AG04449 (cell line): Measurements from ENCODE around the gene TMEM63A.

Source experiments
- CTCF ChIA-PET: fragments of 350-600 bp; formaldehyde crosslinking; extraction: SDS; loops from one replicate; lab custom pipeline; 2021; ENCODE audit warnings: antibody characterized with exemption; lab: Yijun Ruan, JAX
- POLR2A ChIA-PET: fragments of 400-600, 350-600 bp; formaldehyde crosslinking; extraction: SDS; loops from one replicate; lab custom pipeline; 2020; ENCODE audit warnings: antibody characterized with exemption, inconsistent platforms; lab: Yijun Ruan, JAX
- DNase-seq: peaks from one replicate; pipeline ENCODE4 v3.0.0-alpha.2; 2010; ENCODE audit warnings: low read depth, low spot score
- H3K4me3 ChIP-seq: 2 replicates; pipeline ENCODE4 v1.5.1; 2011; ENCODE audit warnings: low read depth, mild to moderate bottlenecking, control low read depth, low read length
- TF ChIP-seq, protein P1 (sequence below): IDR thresholded peaks from one replicate; pipeline ENCODE4 v1.5.1; 2011; ENCODE audit warnings: mild to moderate bottlenecking, moderate library complexity, low read length, control low read depth, inconsistent platforms; ENCODE audit not compliant: insufficient read depth; ENCODE audit errors: missing control alignments

The TMEM63A gene

DNA sequence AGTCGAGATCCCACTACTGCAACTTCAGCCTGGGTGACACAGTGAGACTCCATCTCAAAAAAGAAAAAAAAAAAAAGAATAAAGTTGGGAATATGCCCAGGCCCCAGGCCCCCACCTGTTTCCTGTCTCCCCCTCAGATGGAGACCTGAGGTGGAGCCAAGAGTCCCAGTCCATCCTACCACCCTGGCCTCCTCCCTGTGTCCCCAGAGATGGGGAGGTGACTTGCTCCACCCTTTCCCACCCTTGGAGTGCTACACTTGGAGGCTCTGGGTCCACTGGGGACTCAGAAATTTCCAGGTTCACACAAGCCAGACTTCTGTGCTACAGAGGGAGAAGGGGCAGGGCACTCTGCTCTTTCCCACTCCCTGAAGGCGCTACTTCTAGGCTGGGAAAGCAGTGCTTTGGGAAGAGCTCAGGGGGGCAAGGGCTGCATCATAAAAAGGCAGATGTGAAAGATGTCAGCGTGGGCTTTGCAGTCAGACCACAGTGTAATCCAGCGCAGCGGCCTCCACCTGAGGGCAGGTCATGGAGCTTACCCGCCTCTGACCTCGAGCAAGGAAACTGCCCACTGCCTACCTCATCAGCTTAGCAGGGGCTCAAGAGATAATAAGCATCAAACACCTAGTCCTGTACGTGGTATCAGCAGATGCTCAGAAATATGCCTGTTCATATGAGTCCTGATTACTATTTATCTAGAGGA lies 13.4 kb downstream of the TMEM63A start:
- ChIA-PET POLR2A (no interaction called here), CTCF (interaction anchor here (3.1 kb wide), 1 partner anchor 13 kb away, joined by 16 read pairs; the partner anchor contains the start of gene TMEM63A)
- TF ChIP-seq, protein P1, sequence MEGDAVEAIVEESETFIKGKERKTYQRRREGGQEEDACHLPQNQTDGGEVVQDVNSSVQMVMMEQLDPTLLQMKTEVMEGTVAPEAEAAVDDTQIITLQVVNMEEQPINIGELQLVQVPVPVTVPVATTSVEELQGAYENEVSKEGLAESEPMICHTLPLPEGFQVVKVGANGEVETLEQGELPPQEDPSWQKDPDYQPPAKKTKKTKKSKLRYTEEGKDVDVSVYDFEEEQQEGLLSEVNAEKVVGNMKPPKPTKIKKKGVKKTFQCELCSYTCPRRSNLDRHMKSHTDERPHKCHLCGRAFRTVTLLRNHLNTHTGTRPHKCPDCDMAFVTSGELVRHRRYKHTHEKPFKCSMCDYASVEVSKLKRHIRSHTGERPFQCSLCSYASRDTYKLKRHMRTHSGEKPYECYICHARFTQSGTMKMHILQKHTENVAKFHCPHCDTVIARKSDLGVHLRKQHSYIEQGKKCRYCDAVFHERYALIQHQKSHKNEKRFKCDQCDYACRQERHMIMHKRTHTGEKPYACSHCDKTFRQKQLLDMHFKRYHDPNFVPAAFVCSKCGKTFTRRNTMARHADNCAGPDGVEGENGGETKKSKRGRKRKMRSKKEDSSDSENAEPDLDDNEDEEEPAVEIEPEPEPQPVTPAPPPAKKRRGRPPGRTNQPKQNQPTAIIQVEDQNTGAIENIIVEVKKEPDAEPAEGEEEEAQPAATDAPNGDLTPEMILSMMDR = no peak
- no peak for DNase-seq
- H3K4me3 ChIP-seq = no peak overlapping the region

DNA sequence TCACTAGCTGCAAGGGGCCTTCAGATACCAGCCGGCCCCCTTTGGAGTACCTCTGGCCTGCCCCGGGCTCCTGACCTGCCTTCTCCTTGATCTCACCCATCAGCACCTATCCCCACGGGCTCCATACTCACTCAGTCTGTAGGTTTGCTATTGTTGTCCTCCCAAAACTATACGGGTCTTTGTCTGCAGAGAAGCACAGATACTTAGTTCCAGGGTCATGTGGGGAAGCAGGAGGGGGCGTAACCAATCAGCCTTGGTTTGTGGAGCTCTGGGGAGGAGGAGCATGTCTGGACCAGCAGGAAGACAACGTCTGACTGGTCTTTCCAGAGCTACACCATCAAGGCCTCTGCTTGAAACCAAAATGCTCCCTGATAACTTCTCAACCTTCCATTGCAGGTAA lies 15.2 kb downstream of the TMEM63A start:
- ChIA-PET POLR2A (no interaction called here), CTCF (interaction anchor here (1.0 to 4.3 kb wide), 3 partner anchors 9 to 392 kb away, joined by 3 to 13 read pairs (median 4); no protein-coding TSS in a partner anchor)
- no peak for DNase-seq
- TF ChIP-seq, protein P1 = no peak
- H3K4me3 ChIP-seq = no peak overlapping the region

- DNase-seq = no peak
- TF ChIP-seq, protein P1 = no peak
- no peak overlapping the region for H3K4me3 ChIP-seq
- CTCF ChIA-PET = interaction anchor here (1.0 to 4.3 kb wide), 5 partner anchors 8 to 391 kb away, joined by 3 to 13 read pairs (median 4); partner anchors contain the start of gene TMEM63A
- POLR2A ChIA-PET = no interaction called here
Measured at GRCh38 chr1:225866061-225866837, 15.9 kb downstream of the TMEM63A start.

DNA sequence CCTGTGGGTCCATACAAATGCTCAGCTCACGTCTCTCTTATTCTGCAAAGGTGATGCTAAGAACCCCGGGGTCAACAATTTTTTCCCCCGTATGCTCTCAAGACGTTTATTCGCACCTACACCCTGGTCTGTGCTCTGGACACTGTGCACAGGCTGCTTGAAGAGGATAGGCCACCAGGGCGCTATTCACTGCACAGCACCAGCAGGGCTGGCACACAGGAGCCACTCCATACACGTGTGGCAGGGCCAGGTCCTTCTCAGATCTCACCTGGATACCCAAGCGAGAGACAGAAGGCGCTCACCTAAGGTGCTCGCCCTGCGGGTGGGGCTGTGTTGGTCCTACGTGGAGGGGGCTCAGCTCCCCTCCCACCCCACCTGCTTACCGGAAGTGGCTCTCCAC lies 16.7 kb downstream of the TMEM63A start:
- DNase-seq = no peak
- TF ChIP-seq, protein P1 = no peak
- H3K4me3 ChIP-seq = no peak overlapping the region
- CTCF ChIA-PET = interaction anchor here (1.0 to 4.3 kb wide), 3 partner anchors 12 to 391 kb away, joined by 3 to 13 read pairs (median 6); partner anchors contain the start of gene TMEM63A
- POLR2A ChIA-PET = no interaction called here

DNA sequence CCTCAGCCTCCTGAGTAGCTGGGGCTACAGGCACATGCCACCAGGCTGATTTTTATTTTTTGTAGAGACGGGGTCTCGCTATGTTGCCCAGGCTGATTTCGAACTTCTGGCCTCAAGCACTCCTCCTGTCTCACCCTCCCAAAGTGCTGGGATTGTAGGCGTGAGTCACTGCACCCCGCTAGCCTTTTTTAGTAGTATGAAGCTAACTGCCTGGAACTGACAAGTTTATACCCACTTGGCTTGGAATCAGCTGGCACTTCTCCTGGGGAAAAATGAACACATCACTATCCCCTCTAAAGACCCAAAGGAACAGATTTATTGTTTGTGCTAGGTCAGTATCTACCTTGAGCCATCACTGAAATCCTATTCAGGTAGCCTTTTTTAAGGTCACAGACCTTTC lies 19.0 kb downstream of the TMEM63A start:
- no peak for DNase-seq
- CTCF ChIA-PET = interaction anchor here (1.3 to 4.3 kb wide), 2 partner anchors 9 to 388 kb away, joined by 4 to 13 read pairs; no protein-coding TSS in a partner anchor
- TF ChIP-seq, protein P1 = no peak
- POLR2A ChIA-PET = no interaction called here
- no peak overlapping the region for H3K4me3 ChIP-seq

- POLR2A ChIA-PET = no interaction called here
- no peak overlapping the region for H3K4me3 ChIP-seq
- TF ChIP-seq, protein P1 = no peak
- CTCF ChIA-PET = interaction anchor here (1.3 to 4.3 kb wide), 2 partner anchors 9 to 388 kb away, joined by 4 to 13 read pairs; no protein-coding TSS in a partner anchor
- DNase-seq = no peak
Measured at GRCh38 chr1:225862581-225862950, 19.6 kb downstream of the TMEM63A start.
